A549 (cell line): ENCODE data around the gene RAB3GAP2. TPM values are rescaled to one million over a fixed set of nuclear protein-coding genes. Genes with fewer than 3 reads are reported as not detected.

Experiments used
- ATAC-seq, 2 experiments: fragments of 200-7000 bp in 1 of 2; fragments of >200 bp in 1 of 2; cut with Nextera tagmentation in 1 of 2; cut with Tn5 transposase in 1 of 2; 3 replicates each; pipeline versions ENCODE4 v1.8.0 to v1.9.1; 2018 to 2020; ENCODE audit warnings: mild to moderate bottlenecking in 1 of 2, moderate library complexity in 1 of 2
- CTCF ChIA-PET: fragments of 300-600 bp; sonication (Branson Sonifier 250); formaldehyde crosslinking; extraction: SDS; loops from one replicate; lab custom pipeline; 2021; ENCODE audit warnings: antibody characterized with exemption, inconsistent platforms; lab: Yijun Ruan, JAX
- POLR2A ChIA-PET: fragments of 350-600 bp; formaldehyde crosslinking; extraction: SDS; loops from one replicate; lab custom pipeline; 2021; ENCODE audit warnings: antibody characterized with exemption, inconsistent platforms; lab: Yijun Ruan, JAX
- DNase-seq, 2 experiments: peaks; one replicate each; pipeline versions ENCODE4 v3.0.0 to v3.0.0-alpha.2; 2011 to 2016; ENCODE audit warnings: low read depth in 1 of 2, low spot score in 1 of 2
- FAIRE-seq: peaks from 2 replicates; lab custom pipeline; 2011; peaks lifted over from hg19 to GRCh38; lab: Jason Lieb, UNC
- H3K27ac ChIP-seq, 2 experiments: fragments of >200 bp; sonication (Bioruptor Twin); formaldehyde crosslinking; 3 replicates each; pipeline ENCODE4 v1.5.1; 2016 to 2017
- H3K4me1 ChIP-seq: fragments of >200 bp; sonication (Bioruptor Twin); formaldehyde crosslinking; 3 replicates; pipeline ENCODE4 v1.6.1; 2016
- H3K4me2 ChIP-seq: fragments of >200 bp; sonication (Bioruptor Twin); formaldehyde crosslinking; 3 replicates; pipeline ENCODE4 v1.6.1; 2016
- H3K4me3 ChIP-seq: fragments of >200 bp; sonication (Bioruptor Twin); formaldehyde crosslinking; 3 replicates; pipeline ENCODE4 v1.5.1; 2016
- H3K9me3 ChIP-seq: fragments of >200 bp; sonication (Bioruptor Twin); formaldehyde crosslinking; 3 replicates; pipeline ENCODE4 v1.6.1; 2016
- ATOH8 ChIP-seq: fragments of 250-450 bp; sonication (Bioruptor Pico); IDR thresholded peaks from 2 replicates; pipeline ENCODE4 v1.5.0; 2020; ENCODE audit warnings: low read depth, mild to moderate bottlenecking, moderate library complexity
- CBX2 ChIP-seq: fragments of 200-600 bp; sonication (generic); IDR thresholded peaks from 2 replicates; pipeline ENCODE4 v1.6.1; 2016; ENCODE audit warnings: low read depth, mild to moderate bottlenecking, borderline replicate concordance
- CBX8 ChIP-seq: fragments of 200-600 bp; sonication (generic); IDR thresholded peaks from 2 replicates; pipeline ENCODE4 v1.6.1; 2016
- CHD4 ChIP-seq: fragments of 200-600 bp; sonication (generic); IDR thresholded peaks from 2 replicates; pipeline ENCODE4 v1.6.1; 2016; ENCODE audit warnings: antibody characterized with exemption, mild to moderate bottlenecking, borderline replicate concordance
- CTCF ChIP-seq: fragments of >200 bp; sonication (Bioruptor Twin); formaldehyde crosslinking; IDR thresholded peaks from 3 replicates; pipeline ENCODE4 v1.5.1; 2016
- E2F6 ChIP-seq: IDR thresholded peaks from 2 replicates; pipeline ENCODE4 v1.6.1; 2012; ENCODE audit warnings: low read depth, borderline replicate concordance
- EHMT2 ChIP-seq: fragments of 200-600 bp; sonication (generic); IDR thresholded peaks from 2 replicates; pipeline ENCODE4 v1.6.1; 2016; ENCODE audit warnings: antibody characterized with exemption, low read depth, mild to moderate bottlenecking, moderate library complexity
- EP300 ChIP-seq, 2 experiments: fragments of >200 bp; sonication (Bioruptor Twin); formaldehyde crosslinking; IDR thresholded peaks; 2 replicates in 1 of 2; 3 replicates in 1 of 2; pipeline ENCODE4 v1.6.1; 2016 to 2017
- ESRRA ChIP-seq: fragments of 150-350 bp; IDR thresholded peaks from 2 replicates; pipeline ENCODE4 v1.6.1; 2014; ENCODE audit warnings: mild to moderate bottlenecking, low read length, borderline replicate concordance
- FOSL2 ChIP-seq, 2 experiments: fragments of 450-650 bp in 1 of 2; fragments of >200 bp in 1 of 2; sonication (Bioruptor Twin) in 1 of 2; formaldehyde crosslinking; IDR thresholded peaks; 2 replicates each; pipeline versions ENCODE4 v1.5.0 to v1.6.1; 2016 to 2020; ENCODE audit warnings: mild to moderate bottlenecking in 1 of 2, moderate library complexity in 1 of 2
- FOXS1 ChIP-seq: fragments of 250-450 bp; sonication (Bioruptor Pico); IDR thresholded peaks from 2 replicates; pipeline ENCODE4 v1.5.0; 2020; ENCODE audit warnings: mild to moderate bottlenecking, moderate library complexity
- GATA3 ChIP-seq: IDR thresholded peaks from 2 replicates; pipeline ENCODE4 v1.6.1; 2012; ENCODE audit warnings: borderline replicate concordance
- HDAC2 ChIP-seq: fragments of 200-600 bp; sonication (generic); IDR thresholded peaks from 2 replicates; pipeline ENCODE4 v1.6.1; 2016
- HOXB13 ChIP-seq: fragments of 250-450 bp; sonication (Bioruptor Pico); IDR thresholded peaks from 2 replicates; pipeline ENCODE4 v1.5.0; 2020; ENCODE audit warnings: low read depth, mild to moderate bottlenecking, moderate library complexity
- JUN ChIP-seq, 2 experiments: fragments of >200 bp; sonication (Bioruptor Twin); formaldehyde crosslinking; IDR thresholded peaks; 2 replicates in 1 of 2; 3 replicates in 1 of 2; pipeline ENCODE4 v1.6.1; 2016 to 2017
- JUNB ChIP-seq: fragments of >200 bp; sonication (Bioruptor Twin); formaldehyde crosslinking; IDR thresholded peaks from 2 replicates; pipeline ENCODE4 v1.6.1; 2016
- MAFK ChIP-seq: fragments of 450-650 bp; IDR thresholded peaks from 2 replicates; pipeline ENCODE4 v1.6.1; 2014; ENCODE audit not compliant: partially characterized antibody
- PBX3 ChIP-seq: IDR thresholded peaks from 2 replicates; pipeline ENCODE4 v1.6.1; 2012
- PHF8 ChIP-seq: fragments of 200-600 bp; sonication (generic); IDR thresholded peaks from 2 replicates; pipeline ENCODE4 v1.6.1; 2016; ENCODE audit warnings: low read depth, mild to moderate bottlenecking, antibody characterized with exemption, moderate library complexity, borderline replicate concordance
- POLR2A ChIP-seq: IDR thresholded peaks from 2 replicates; pipeline ENCODE4 v1.6.1; 2012; ENCODE audit warnings: mild to moderate bottlenecking, low read length
- RAD21 ChIP-seq, 2 experiments: fragments of >200 bp in 1 of 2; sonication (Bioruptor Twin) in 1 of 2; formaldehyde crosslinking in 1 of 2; IDR thresholded peaks in 1 of 2; conservative IDR thresholded peaks in 1 of 2; 2 replicates in 1 of 2; 3 replicates in 1 of 2; pipeline ENCODE4 v1.6.1; 2012 to 2018; ENCODE audit warnings: inconsistent platforms in 1 of 2
- RFX5 ChIP-seq: fragments of 450-650 bp; IDR thresholded peaks from 2 replicates; pipeline ENCODE4 v1.7.1; 2014; ENCODE audit warnings: antibody characterized with exemption, mild to moderate bottlenecking, moderate library complexity
- SREBF2 ChIP-seq: fragments of 450-650 bp; IDR thresholded peaks from 2 replicates; pipeline ENCODE4 v1.6.1; 2014; ENCODE audit warnings: mild to moderate bottlenecking, moderate library complexity
- TP53 ChIP-seq: fragments of 250-450 bp; sonication (Bioruptor Pico); IDR thresholded peaks from 2 replicates; pipeline ENCODE4 v1.5.0; 2021; ENCODE audit warnings: mild to moderate bottlenecking, moderate library complexity
- ZFP36 ChIP-seq: fragments of 450-650 bp; IDR thresholded peaks from 2 replicates; pipeline ENCODE4 v1.6.1; 2014; ENCODE audit warnings: borderline replicate concordance; ENCODE audit not compliant: partially characterized antibody
- ZSCAN20 ChIP-seq: fragments of 250-450 bp; sonication (Bioruptor Pico); IDR thresholded peaks from 2 replicates; pipeline ENCODE4 v1.8.0; 2022; ENCODE audit warnings: mild to moderate bottlenecking, moderate library complexity
- WGBS: methylation state at CpG from one replicate; pipeline ENCODE4 v1.1.6; 2017; ENCODE audit errors: missing lambda C conversion rate; 5-methylcytosine and 5-hydroxymethylcytosine counted together
- polyA plus RNA-seq, 4 experiments: library from polyadenylated mRNA; depleted of rRNA in 3 of 4; stranded (reverse); fragments of >200 nt; fragmentation: RNase III in 1 of 4; extraction: RNeasy Plus Mini Kit Qiagen cat#74134 plus additional on column Dnase treatment in 1 of 4; gene quantifications; 2 replicates in 3 of 4; 3 replicates in 1 of 4; pipeline ENCODE4 v1.2.3, GENCODE V29; 2011 to 2017

RAB3GAP2 gene
- polyA plus RNA-seq, 2 of the 4 experiments (the other 2 are of a cell fraction) = 14.1 to 42.8 TPM

GRCh38 chr1:220235462-220235861, 36.8 kb downstream of the RAB3GAP2 start:
- POLR2A ChIA-PET = no interaction called here
- Histone ChIP-seq H3K4me1 (peaks cover 14% of the 10 kb centered on the region), H3K9me3 (no peaks in the 10 kb centered on the region), H3K27ac (no peak overlapping the region), H3K4me3 (no peak overlapping the region), H3K4me2 (peak overlapping the region; percentile 37)
- TF ChIP-seq JUNB = peak; percentile 56; the same call in 1 of the 2 replicates
- TF ChIP-seq POLR2A = no peak
- TF ChIP-seq MAFK = no peak
- TF ChIP-seq SREBF2 = no peak
- TF ChIP-seq FOXS1 = no peak
- TF ChIP-seq RAD21 (conservative IDR thresholded peaks at IDR 0.05 in 1 of 2, IDR thresholded peaks at IDR 0.05 in 1 of 2) = no peak
- TF ChIP-seq EHMT2 = no peak
- TF ChIP-seq ZSCAN20 (CRISPR knock-in tag) = no peak
- no peak for TF ChIP-seq PBX3
- TF ChIP-seq E2F6 = no peak
- 0 out of 2 replicates have a peak, but pooled peaks have one; percentile 17 for TF ChIP-seq FOSL2 (IDR thresholded peaks at IDR 0.05)
- TF ChIP-seq FOSL2 (CRISPR knock-in tag; IDR thresholded peaks at IDR 0.05) = peak; percentile 51
- TF ChIP-seq ATOH8 (CRISPR knock-in tag) = no peak
- TF ChIP-seq ESRRA = no peak
- no peak for TF ChIP-seq PHF8
- no peak for TF ChIP-seq EP300 (IDR thresholded peaks at IDR 0.05)
- TF ChIP-seq RFX5 = no peak
- no peak for TF ChIP-seq ZFP36
- TF ChIP-seq CBX2 = no peak
- FAIRE-seq (no peak), ATAC-seq (peak in 1 of 2 experiments; percentile 40; a peak in 2 of 6 replicates), DNase-seq (peak in 1 of 2 experiments; percentile 13)
- CTCF ChIA-PET = no interaction called here
- 14% methylated on average over 1 of the region's 1 CpG for WGBS

GRCh38 chr1:220233927-220234326, 38.3 kb downstream of the RAB3GAP2 start:
- TF ChIP-seq CBX2 = no peak
- ATAC-seq = no peak
- DNase-seq = no peak
- Histone ChIP-seq H3K9me3 (no peaks in the 10 kb centered on the region), H3K4me2 (no peak overlapping the region), H3K27ac (no peak overlapping the region), H3K4me3 (no peak overlapping the region), H3K4me1 (peaks cover 14% of the 10 kb centered on the region)
- FAIRE-seq = no peak
- 92% methylated on average over 3 of the region's 3 CpGs for WGBS
- ChIA-PET POLR2A (no interaction called here), CTCF (interaction anchor here (0.6 to 1.0 kb wide), 2 partner anchors 15 to 540 kb away, joined by 3 read pairs; no protein-coding TSS in a partner anchor)

GRCh38 chr1:220229771-220230170, 42.5 kb downstream of the RAB3GAP2 start:
- TF ChIP-seq EHMT2 (no peak), HOXB13 (CRISPR knock-in tag) (no peak), JUNB (no peak), GATA3 (no peak), RAD21 (conservative IDR thresholded peaks at IDR 0.05 in 1 of 2, IDR thresholded peaks at IDR 0.05 in 1 of 2) (no peak), CBX8 (no peak), MAFK (no peak), ZSCAN20 (CRISPR knock-in tag) (no peak), CTCF (no peak), PHF8 (no peak), JUN (IDR thresholded peaks at IDR 0.05) (no peak), HDAC2 (no peak), TP53 (CRISPR knock-in tag) (no peak), CHD4 (no peak)
- TF ChIP-seq, all 56 proteins: peak for 0
- CTCF ChIA-PET = interaction anchor here (0.8 to 2.1 kb wide), 4 partner anchors 10 to 695 kb away, joined by 3 to 8 read pairs (median 4); no protein-coding TSS in a partner anchor
- ATAC-seq (no peak), FAIRE-seq (no peak), DNase-seq (no peak)
- 95% methylated on average over 2 of the region's 2 CpGs for WGBS
- Histone ChIP-seq H3K27ac (no peak overlapping the region), H3K4me3 (no peak overlapping the region), H3K9me3 (no peaks in the 10 kb centered on the region), H3K4me1 (no peaks in the 10 kb centered on the region), H3K4me2 (no peak overlapping the region)
- POLR2A ChIA-PET = no interaction called here
